ENCODE results near the gene TBCCD1.
A peak's percentile ranks its signal among the peaks of the same experiment; 100 is the strongest.
"Not testable (repeated sequence)": the region's sequence is repeated elsewhere in the genome, so short reads cannot be mapped to it uniquely, and the experiment has no call there.

TBCCD1 gene

DNA sequence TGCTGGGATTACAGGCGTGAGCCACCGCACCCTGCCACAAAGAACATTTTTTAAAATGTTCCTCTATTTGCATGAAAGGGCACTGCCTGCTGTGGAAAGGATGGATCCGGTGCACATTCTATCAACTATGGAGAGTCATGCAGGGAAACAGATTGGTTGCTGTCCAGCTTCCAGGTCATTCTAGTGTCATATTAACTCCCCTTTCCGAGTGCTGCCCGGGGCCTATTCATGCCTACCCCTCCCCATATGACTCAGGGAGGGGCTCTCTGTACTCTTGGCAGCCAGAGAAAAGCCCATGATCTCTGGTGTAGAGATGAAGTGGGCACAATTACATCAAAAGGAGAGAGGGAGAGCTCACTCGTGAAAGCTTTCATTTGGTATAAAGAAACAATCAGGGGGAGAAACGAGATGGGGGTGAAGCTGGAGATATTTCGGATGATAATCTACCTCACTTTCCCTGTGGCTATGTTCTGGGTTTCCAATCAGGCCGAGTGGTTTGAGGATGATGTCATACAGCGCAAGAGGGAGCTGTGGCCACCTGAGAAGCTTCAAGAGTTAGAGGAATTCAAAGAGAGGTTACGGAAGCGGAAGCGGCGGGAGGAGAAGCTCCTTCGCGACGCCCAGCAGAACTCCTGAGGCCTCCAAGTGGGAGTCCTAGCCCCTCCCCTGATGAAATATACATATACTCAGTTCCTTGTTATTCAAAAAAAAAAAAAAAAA, 29.6 kb upstream of the TBCCD1 start:
- DNase-seq, result peak; percentile 74

DNA sequence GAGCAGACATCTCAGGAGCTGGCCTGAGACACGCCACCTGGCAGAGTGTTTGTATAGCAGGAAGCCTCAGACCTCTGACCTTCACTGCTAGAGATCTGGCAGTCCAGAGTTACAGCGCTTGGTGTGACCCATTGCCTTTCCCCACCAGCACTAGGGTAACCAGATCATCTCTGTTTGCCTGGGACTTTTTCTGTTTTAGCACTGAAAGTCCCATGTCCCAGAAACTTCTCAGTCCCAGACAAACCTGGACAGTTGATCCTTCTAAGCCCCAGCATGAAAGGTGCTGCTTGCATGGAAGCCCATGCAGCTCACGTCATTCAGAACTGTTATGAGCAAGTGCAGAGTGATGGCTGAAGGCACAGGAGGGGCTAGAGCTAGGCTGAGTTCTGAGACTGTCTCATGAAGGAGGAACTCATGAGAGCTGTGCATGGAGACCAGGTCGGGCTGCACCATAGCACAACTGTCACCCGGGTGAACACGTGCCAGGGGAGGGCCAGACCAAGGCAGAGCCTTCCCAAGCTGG, 27.5 kb upstream of the TBCCD1 start:
- DNase-seq, result no peak

DNA sequence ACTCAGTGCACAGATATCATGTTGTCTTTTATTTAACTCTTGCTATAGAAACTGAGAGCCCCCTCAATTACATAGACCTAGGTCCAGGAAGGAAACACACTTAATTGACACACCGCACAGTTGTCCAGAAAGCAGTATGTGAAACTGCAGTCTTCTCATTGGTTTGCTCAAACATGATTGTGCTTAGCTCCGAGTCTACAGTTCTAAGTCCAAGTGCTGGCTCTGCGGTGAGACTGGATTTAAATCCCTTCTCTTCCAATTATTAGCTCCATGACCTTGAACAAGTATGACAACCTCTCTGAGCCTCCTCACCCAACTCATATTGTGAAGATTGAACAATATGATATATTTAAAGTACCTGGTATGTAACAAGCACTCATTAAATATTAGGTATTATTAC, 26.7 kb upstream of the TBCCD1 start:
- DNase-seq, result no peak

DNA sequence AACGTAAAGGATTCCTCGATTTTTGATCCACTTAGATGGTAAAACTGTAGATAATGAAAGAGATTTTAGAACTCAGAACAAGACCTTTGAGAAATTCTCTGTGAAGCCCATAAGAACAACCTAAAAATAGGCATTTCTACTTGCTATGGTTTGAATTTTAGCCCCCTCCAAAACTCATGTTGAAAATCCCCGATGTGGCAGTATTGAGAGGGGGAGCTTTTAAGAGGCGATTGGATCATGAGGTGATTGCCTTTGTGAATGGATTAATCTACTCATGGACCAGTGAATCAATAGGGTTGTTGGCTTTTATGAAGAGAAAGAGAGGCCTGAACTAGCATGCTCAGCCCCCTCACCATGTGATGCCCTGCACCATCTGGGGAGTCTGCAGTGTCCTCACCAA, 25.5 kb upstream of the TBCCD1 start:
- DNase-seq, result no peak

DNA sequence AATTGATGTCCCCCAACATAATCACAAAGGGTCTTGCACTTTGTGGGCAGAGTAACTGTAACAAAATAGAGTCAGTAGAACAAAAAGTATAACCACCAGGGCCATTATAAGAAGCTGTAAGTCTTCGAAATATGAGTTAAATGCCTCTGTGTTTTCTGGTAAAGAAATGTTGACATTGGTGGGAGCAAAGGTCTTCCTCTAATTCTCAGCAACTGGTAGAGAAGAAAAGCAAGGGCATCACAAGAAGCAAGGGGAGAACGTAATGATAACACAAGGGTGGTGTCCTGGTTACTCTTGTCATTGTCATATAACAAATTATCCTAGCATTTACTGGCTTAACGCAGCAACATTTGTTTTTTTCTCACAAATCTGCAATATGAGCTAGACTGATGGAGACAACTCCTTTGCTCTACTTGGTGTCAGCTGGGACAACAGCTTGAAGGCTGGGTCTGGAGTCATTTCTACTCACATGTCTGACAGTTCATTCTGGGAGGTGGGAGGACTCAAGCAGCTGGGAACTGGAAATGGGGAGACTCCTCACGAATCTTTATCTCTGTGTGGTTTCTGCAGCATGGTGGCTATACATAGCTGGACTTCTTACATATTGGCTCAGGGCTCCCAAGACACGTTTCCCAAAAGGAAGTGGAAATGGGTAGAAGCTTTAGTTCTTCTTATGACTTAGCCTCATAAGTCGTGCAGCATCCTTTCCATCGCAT, 23.6 kb upstream of the TBCCD1 start:
- no peak for DNase-seq

DNA sequence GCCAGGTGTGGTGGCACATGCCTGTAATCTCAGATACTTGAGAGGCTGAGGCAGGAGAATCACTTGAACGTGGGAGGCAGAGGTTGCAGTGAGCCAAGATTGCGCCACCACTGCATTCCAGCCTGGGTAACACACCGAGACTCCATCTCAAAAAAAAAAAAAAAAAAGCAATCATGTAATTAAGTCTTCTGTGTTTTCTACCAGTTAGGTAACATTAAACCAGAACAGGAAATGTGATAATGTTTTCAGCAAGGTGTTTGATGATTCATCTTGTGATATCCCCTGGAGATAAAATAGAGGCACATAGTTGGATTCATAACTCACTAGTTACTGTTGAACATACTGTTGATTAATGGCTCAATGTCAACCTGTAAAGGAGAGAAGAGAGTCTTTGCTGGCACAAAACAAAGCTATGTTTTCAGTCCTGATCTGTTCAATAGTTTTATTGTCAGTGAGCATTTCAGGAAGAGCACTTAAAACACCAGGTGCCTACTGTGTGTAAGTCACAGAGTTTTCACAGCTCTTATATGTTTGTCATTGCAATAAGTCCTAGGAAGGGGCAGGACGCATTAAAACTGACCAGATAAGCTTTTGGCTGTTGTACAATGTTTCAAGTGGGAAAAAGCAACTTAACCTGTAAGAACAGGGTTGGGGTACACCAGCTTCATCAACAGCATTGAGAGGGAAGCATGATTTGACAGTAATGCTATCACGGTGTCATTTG, 22.9 kb upstream of the TBCCD1 start:
- no peak for DNase-seq

DNA sequence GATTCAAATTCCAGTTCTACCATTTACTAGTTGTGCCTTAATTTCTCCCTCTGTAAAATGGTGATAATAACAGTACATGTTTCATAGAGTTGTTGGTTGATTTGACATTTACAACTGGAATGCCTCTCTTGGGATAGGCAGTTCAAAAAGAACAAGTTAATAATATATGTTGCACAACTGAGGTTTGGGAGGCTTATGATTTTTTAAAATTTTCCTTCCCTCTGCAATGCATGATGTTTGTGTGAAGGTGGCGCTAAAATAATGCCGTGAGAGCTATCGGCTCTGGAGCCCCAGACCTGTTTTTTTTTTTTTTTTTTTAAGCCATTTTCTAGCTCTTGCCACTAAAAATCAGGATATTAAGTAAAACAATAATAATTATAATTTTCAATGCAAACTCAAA, 22.0 kb upstream of the TBCCD1 start:
- DNase-seq, result no peak

DNA sequence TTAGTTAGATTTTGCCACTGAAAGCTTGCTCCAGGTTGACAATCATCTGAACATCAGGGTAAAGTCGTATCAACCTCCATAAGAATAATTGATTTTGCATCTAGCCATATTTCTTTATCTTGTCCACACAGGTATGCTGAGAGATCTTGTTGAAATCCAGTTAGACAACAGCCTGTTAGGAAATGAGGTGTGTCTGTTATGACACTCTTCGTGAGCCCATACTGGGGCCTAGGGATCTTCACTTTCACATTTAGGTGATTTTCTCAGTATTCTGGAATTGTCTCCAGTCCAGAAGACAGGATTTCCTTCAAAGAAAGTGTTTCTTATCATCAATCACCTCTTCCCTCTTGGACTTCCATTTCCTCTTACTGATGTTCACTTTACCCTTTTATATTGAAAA, 21.5 kb upstream of the TBCCD1 start:
- no peak for DNase-seq

DNA sequence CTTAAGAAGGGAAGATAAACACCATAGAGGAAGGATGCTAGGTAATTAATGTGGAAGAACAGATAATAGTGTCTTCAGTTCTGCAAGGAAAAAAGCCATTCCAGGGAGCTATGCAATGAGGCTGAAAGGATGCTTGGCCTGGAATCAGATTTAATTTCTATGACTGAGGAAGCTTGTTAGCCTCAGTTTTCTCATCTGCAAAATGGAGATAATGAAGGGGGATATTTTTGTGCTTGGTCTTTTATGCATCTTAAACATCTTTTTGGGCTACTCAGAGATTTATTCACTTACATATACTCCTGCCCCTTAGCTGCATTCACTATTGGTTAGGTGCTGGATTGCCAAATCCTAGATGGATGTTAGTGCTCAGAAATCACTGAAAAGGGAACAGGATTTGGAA, 20.0 kb upstream of the TBCCD1 start:
- DNase-seq, result no peak

DNA sequence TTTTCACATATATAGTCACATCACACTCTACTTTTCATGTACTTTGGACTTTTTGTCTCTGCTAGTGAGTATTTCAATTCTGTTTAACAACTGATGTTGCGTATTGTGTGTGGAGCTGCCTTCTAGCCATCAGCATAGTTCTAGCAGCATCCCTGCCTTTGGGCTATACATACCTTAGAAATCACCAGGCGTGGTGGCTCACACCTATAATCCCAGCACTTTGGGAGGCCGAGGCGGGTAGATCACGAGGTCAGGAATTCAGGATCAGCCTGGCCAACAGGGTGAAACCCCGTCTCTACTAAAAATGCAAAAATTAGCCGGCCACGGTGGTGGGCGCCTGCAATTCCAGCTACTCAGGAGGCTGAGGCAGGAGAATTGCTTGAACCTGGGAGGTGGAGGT, 19.1 kb upstream of the TBCCD1 start:
- DNase-seq, result not testable (repeated sequence)

DNA sequence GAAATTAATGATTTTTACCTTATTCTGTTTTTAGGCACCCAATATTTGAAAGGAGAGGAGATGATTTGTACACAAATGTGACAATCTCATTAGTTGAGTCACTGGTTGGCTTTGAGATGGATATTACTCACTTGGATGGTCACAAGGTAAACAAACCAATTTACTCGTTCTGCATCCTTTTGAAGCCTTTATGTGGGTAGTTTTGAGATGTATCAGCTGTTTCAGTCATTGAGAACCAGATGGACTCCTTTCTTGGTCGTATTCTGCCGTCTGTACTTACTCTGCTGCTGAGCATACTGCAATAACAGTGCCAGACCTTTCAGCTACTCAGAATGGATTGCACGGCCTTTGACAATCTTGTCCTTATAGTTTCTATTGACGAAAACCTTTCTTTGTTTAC, 16.7 kb upstream of the TBCCD1 start:
- DNase-seq, result no peak

DNA sequence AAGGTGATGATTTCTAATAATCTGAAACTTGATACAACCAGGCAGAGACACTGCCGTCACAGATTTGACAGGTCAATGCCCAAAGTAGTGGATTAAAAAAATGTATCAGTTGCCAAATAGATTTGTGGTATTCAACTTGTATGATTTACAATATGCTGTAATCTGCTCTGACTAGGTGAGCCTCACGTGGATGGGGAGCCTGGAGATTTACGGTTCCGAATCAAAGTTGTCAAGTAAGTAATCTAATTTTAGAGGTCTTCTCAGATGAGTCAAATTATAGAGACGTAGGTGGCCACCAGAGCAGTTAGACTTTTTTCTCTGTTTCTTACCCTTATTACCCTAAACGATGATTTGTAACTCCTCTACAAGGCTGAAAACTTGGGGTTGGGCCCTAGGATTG, 15.4 kb upstream of the TBCCD1 start:
- no peak for DNase-seq

DNA sequence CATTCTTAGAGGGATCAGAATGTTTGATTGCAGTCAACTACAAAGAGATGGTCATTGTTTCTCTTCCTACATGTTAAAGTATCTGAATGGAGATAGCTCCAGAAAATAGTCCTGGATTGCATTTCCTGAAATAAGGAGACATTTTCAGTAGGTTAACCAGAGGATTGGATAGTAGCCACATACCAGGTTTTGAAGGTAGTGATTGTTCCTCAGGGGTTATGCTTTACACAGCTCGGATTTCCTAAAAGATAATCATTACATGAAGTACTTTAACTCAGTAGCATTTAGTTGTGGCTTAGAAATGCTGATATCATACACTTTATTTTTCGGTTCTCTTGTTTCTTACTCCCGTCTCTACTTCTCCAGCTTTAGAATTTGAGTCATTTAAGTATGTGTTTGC, 13.6 kb upstream of the TBCCD1 start:
- no peak for DNase-seq

DNA sequence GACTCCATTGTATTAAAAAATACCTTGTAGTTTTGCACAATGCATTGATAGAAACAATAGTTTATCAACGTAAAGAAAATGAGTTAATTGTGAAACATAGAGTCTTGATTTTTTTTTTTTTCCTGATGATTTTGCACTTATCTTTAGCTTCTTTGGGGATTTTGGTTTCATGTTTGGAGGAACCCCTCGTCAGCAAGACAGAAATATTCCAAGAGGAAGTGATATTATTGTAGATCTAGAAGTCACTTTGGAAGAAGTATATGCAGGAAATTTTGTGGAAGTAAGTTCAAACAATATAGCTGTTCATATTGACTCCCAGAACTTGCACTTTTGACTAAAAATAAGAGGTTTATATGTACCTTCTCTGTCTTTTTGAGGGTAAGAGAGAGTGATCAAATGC, 10.4 kb upstream of the TBCCD1 start:
- no peak for DNase-seq

DNA sequence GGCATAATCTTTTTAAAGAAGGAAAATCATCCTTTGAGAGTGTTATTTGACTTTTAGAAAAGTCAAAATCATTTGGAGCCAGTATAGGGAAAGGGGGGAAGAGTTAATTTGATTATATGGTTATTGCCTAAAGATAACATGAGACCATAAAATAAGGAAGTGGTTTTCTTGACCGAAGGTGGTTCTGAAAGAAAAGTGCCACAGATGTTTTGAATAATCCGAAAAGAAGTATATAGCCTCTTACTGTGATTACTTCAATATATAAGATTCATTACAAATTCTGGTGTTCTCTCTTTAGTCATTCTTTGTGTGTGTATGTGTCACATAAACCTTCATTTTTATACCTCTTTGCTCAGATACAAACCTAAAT, 4.5 kb upstream of the TBCCD1 start:
- DNase-seq, result no peak

DNA sequence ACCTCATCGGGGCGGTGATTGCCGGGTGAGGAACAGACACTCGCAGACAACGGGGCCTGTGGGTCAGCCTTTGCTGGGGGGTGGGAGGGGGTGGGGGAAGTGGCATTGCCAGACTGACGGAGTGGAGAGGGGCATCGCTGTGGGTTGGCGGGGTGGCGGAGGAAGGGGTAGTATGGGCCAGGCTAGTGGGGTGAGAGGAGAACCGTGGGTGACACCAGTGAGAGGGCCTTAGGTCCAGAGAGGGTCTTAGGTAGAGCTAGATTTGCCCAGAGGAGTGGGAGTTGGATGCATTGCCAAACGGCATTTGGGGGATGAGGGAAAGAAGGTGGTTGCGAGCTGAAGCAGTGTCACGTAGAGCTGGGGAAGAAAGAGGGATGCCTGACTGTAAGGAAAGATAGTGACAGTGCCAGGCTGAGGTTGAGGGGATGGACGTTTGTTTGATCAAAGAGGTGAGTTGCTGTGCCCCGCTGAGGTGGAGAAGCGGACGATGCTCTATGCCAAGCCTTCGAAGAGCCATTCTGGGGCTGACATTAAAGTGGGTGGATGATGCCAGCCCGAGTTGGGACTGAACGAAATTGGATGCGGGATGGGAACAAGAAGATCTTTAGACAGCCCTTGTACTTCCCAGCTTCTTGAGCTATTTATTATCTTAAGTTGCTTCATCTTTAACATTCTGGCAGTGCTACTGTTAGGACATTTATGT, 4.0 kb upstream of the TBCCD1 start:
- no peak for DNase-seq

DNA sequence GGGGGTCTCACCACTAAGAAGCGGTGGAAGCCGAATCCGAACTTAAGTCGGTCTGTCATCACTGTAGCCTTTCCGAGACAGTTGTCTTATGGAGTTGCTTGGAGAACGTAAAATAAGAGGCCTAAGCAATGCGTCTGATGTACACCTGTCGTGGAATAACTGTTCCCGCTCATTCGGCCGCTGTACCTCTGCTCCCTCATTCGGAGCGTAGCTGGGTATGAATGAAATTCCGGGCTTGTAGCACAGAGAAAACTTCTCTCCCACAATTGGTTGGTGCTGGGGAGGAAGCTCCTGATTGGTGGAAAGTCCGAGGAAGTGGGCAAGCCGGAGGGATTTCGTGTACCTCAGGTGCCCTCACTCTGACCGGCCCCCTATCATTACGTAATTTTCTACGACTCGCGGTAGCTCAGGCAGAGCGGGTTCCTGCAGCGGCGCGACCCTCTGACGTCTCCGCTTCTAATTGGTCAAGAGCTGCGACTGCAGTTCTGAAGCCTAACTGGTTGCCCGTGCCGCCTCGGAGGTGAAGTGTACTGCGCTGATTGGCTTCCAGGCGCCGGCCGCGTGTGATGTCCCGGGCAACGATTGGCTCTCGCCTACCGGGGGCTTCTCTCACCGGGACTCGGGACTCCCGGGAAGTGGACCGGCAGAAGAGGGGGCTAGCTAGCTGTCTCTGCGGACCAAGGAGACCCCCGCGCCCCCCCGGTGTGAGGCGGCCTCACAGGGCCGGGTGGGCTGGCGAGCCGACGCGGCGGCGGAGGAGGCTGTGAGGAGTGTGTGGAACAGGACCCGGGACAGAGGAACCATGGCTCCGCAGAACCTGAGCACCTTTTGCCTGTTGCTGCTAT, 3.2 kb upstream of the TBCCD1 start, which contains the start of gene DNAJB11:
DNAJB11 (plus strand) TSS at position 625 of the 845 bp plus-strand sequence; CDS start at position 803, 178 bp downstream.
- DNase-seq, result peak; percentile 99

DNA sequence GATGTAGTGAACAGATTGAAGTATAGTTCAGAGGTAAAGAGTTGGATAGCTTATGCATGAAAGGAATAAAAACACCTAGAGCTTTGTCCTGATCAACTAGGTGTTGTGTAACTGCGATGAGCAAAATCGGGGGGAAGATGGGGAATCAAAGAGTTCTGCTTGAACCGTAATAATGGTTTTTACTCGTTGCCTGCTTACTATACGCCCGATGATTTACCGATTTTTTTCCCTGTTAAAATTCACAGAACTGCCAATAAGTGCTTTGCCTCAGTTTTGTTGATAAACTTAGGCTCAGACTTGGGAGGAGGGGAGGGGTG, 2.6 kb upstream of the TBCCD1 start:
- no peak for DNase-seq

DNA sequence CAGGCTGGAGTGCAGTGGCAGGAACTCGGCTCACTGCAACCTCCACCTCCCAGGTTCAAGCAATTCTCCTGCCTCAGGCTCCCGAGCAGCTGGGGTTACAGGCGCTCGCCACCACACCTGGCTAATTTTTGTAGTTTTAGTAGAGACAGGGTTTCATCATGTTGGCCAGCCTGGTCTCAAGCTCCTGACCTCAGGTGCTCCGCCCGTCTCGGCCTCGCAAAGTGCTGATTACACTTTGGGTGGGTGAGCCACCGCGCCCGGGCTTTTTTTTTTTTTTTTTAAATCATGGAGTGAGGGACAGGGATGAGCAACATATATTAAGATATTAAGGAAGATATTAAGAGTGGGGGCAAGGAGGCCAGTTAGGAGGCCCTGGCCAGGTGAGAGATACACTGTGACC, 2.2 kb upstream of the TBCCD1 start:
- not testable (repeated sequence) for DNase-seq

DNA sequence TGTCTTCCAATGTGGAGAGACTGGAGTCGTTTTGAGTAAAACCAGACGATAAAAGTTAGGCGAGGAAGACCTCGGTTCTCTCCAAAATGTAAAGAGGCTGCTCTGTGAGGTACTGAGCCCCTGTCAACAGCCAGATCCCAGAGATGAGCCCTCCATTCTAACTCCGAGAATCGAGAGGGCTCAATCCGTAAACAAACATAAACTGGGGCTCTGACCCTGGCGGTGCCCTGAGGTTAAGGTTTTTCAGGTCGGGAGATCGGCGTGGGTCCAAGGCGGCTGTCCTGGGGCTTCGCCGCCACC, 417 bp downstream of the TBCCD1 start:
- DNase-seq, result no peak

DNA sequence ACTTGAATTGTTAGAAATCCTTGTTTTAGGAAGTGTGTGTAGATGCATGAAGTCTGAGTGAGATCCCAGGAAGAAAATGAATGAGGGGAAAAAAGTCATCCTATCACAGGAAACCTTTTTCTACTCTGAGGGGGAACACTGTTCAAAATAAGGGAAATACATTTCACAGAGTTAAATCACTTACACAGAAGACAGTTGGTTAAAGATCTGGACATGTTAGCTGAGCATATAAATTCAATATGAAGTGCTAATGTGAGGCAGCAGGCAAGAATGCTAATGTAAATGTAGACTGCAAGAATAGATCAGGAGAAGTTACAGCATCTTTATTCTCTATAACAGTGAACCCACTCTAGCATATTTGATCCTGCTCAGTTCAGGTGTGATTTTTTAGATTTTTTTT, 2.6 kb downstream of the TBCCD1 start:
- no peak for DNase-seq

DNA sequence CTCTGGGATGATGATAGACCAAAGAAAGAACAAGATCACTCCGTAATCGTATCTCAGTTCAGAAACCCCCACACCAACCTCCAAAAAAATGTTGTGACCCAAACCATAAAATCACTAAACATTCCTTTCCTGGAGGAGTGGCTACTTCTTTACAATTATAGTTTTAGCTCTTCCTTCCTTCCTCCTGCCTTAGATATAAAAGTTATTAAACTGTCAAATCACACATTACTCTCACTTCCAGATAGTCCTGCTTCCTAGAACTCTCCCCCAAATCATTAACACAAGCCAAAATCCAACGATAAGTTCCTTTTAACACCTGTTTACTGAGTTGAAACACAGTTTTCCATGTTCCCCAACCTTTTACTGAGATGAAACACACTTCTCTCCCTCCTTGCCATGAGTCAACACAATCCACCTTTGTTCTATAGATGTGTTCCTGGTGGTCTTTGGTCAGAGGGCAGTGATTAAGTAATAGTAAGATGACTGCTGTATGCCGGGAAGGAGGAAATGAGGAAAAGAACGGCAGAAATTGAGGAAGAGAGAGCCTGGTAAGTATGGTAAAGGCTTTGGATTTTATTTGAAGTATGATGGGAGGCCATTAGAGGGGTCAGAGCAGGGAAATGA, 14.6 kb downstream of the TBCCD1 start:
- no peak for DNase-seq

Data from DMS79 (cell line).